Osteocyte (in vitro differentiated cells): ENCODE data around the gene APH1B. TPM values are rescaled to one million over a fixed set of nuclear protein-coding genes. Genes with fewer than 3 reads are reported as not detected.
"Not testable (repeated sequence)": the region's sequence is repeated elsewhere in the genome, so short reads cannot be mapped to it uniquely, and the experiment has no call there.

Experiments
- DNase-seq: peaks from one replicate; pipeline ENCODE4 v3.0.0; 2021; ENCODE audit warnings: mixed read lengths; ENCODE audit not compliant: unreplicated experiment; ENCODE audit errors: extremely low spot score
- H3K27ac Mint-ChIP-seq: one replicate; pipeline ENCODE4 v1.8.0; 2021; ENCODE audit warnings: mild to moderate bottlenecking, mixed read lengths; ENCODE audit not compliant: unreplicated experiment
- H3K27me3 Mint-ChIP-seq: one replicate; pipeline ENCODE4 v1.8.0; 2021; ENCODE audit warnings: mixed read lengths; ENCODE audit not compliant: unreplicated experiment
- H3K36me3 Mint-ChIP-seq: one replicate; pipeline ENCODE4 v1.8.0; 2021; ENCODE audit warnings: mixed read lengths; ENCODE audit not compliant: unreplicated experiment
- H3K4me1 Mint-ChIP-seq: one replicate; pipeline ENCODE4 v1.8.0; 2021; ENCODE audit warnings: mixed read lengths; ENCODE audit not compliant: unreplicated experiment
- H3K4me3 Mint-ChIP-seq: one replicate; pipeline ENCODE4 v1.8.0; 2021; ENCODE audit warnings: mild to moderate bottlenecking, moderate library complexity, mixed read lengths; ENCODE audit not compliant: unreplicated experiment
- H3K9me3 Mint-ChIP-seq: one replicate; pipeline ENCODE4 v1.8.0; 2021; ENCODE audit warnings: mixed read lengths; ENCODE audit not compliant: unreplicated experiment
- CTCF ChIP-seq: fragments of 200-600 bp; sonication (generic); IDR thresholded peaks from 2 replicates; pipeline ENCODE4 v1.5.0; 2021; ENCODE audit warnings: antibody characterized with exemption, mild to moderate bottlenecking, moderate library complexity
- total RNA-seq: library from RNA; stranded (reverse); gene quantifications from 2 replicates; pipeline ENCODE4 v1.2.1, GENCODE V29; 2021

APH1B gene
- total RNA-seq, 1 donor from 2014 or later, result 13.9 TPM

GRCh38 chr15:63339006-63339766 lies 61.8 kb downstream of the APH1B start:
- TF ChIP-seq CTCF, result no peak
- H3K36me3 Mint-ChIP-seq, result peaks cover 4% of the 10 kb centered on the region
- no peak overlapping the region for H3K27ac Mint-ChIP-seq
- H3K27me3 Mint-ChIP-seq, result peaks cover 13% of the 10 kb centered on the region
- no peak for DNase-seq
- no peaks in the 10 kb centered on the region for H3K9me3 Mint-ChIP-seq
- H3K4me1 Mint-ChIP-seq, result peaks cover 26% of the 10 kb centered on the region
- no peak overlapping the region for H3K4me3 Mint-ChIP-seq

GRCh38 chr15:63339836-63340235 lies 62.4 kb downstream of the APH1B start:
- H3K27ac Mint-ChIP-seq, result no peak overlapping the region
- no peak for DNase-seq
- no peak overlapping the region for H3K4me3 Mint-ChIP-seq
- peaks cover 24% of the 10 kb centered on the region for H3K4me1 Mint-ChIP-seq
- no peaks in the 10 kb centered on the region for H3K9me3 Mint-ChIP-seq
- H3K27me3 Mint-ChIP-seq, result peaks cover 15% of the 10 kb centered on the region
- H3K36me3 Mint-ChIP-seq, result peaks cover 4% of the 10 kb centered on the region
- TF ChIP-seq CTCF, result no peak

GRCh38 chr15:63340353-63340752 lies 62.9 kb downstream of the APH1B start:
- peaks cover 4% of the 10 kb centered on the region for H3K36me3 Mint-ChIP-seq
- no peaks in the 10 kb centered on the region for H3K9me3 Mint-ChIP-seq
- no peak overlapping the region for H3K4me3 Mint-ChIP-seq
- H3K27me3 Mint-ChIP-seq, result peaks cover 17% of the 10 kb centered on the region
- no peak for DNase-seq
- no peak overlapping the region for H3K27ac Mint-ChIP-seq
- H3K4me1 Mint-ChIP-seq, result peaks cover 22% of the 10 kb centered on the region
- TF ChIP-seq CTCF, result no peak

GRCh38 chr15:63340878-63341277 lies 63.5 kb downstream of the APH1B start:
- Mint-ChIP-seq H3K27me3 (peaks cover 17% of the 10 kb centered on the region), H3K27ac (no peak overlapping the region), H3K9me3 (no peaks in the 10 kb centered on the region), H3K4me3 (no peak overlapping the region), H3K36me3 (peaks cover 4% of the 10 kb centered on the region), H3K4me1 (peaks cover 22% of the 10 kb centered on the region)
- TF ChIP-seq CTCF, result no peak
- no peak for DNase-seq

GRCh38 chr15:63341898-63342297 lies 64.5 kb downstream of the APH1B start:
- Mint-ChIP-seq H3K27ac (no peak overlapping the region), H3K4me1 (peaks cover 26% of the 10 kb centered on the region), H3K27me3 (peaks cover 17% of the 10 kb centered on the region), H3K9me3 (no peaks in the 10 kb centered on the region), H3K4me3 (no peak overlapping the region), H3K36me3 (peaks cover 4% of the 10 kb centered on the region)
- TF ChIP-seq CTCF, result no peak
- DNase-seq, result no peak

GRCh38 chr15:63342996-63343562 lies 65.7 kb downstream of the APH1B start:
- Mint-ChIP-seq H3K4me1 (peaks cover 37% of the 10 kb centered on the region), H3K27me3 (peaks cover 17% of the 10 kb centered on the region)
- H3K4me3 Mint-ChIP-seq, H3K9me3 Mint-ChIP-seq, DNase-seq, H3K27ac Mint-ChIP-seq, H3K36me3 Mint-ChIP-seq: not testable (repeated sequence)
